ENCODE data around the gene TRIM38.

GRCh38 chr6:25949695-25950094, 12.9 kb upstream of the TRIM38 start:
- TF ChIP-seq CTCF (tag by site-specific recombination; IDR thresholded peaks at IDR 0.05) (no peak), TCF7L2 (IDR thresholded peaks at IDR 0.05; ENCODE audit: borderline replicate concordance, low read depth, low read length) (no peak), ZSCAN5A (tag by site-specific recombination; IDR thresholded peaks at IDR 0.05) (no peak), ZNF747 (tag by site-specific recombination; IDR thresholded peaks at IDR 0.05) (no peak)
